RWPE1 (cell line): Measurements from ENCODE around the gene KRTAP10-8.

ENCODE experiments used
- CTCF ChIA-PET: fragments of 350-600 bp; sonication (Branson Sonifier 250); formaldehyde crosslinking; extraction: SDS; loops from one replicate; lab custom pipeline; 2021; lab: Yijun Ruan, JAX
- POLR2A ChIA-PET: fragments of 400-600 bp; formaldehyde crosslinking; extraction: SDS; loops from one replicate; lab custom pipeline; 2020; ENCODE audit warnings: antibody characterized with exemption; ENCODE audit not compliant: low non-redundant PET; lab: Yijun Ruan, JAX
- DNase-seq: peaks from one replicate; pipeline ENCODE4 v3.0.0; 2012; ENCODE audit warnings: low spot score
- H3K27ac ChIP-seq: fragments of 450-650 bp; 2 replicates; pipeline ENCODE4 v1.5.1; 2017
- TF ChIP-seq, protein P1 (sequence below): fragments of 450-650 bp; conservative IDR thresholded peaks from 2 replicates; pipeline ENCODE4 v1.5.1; 2017; ENCODE audit warnings: low read depth, mild to moderate bottlenecking

KRTAP10-8 gene

DNA sequence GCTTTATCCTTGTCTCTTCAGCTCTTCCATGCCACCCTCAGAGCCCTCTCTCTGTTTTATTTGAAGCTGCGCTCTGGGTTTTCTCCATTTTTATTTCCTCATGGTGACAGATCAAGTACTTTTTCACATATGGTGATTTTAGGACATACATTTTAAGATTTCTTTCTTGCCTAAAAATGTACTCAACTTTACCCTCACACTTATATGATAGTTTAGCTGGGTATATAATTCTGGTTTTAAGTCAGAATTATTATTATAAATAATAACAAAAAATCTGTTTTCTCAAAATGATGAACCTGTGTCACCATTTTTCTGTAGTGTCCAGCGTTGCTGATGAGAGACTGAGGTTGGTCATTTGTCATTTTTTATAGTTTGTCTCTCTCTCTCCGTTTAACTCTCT is 30.7 kb upstream of the KRTAP10-8 start:
- ChIA-PET CTCF (interaction anchor here (0.5 kb wide), 1 partner anchor 161 kb away, joined by 5 read pairs; no protein-coding TSS in a partner anchor), POLR2A (no interaction called here)
- no peak overlapping the region for H3K27ac ChIP-seq
- no peak for DNase-seq
- TF ChIP-seq, protein P1, sequence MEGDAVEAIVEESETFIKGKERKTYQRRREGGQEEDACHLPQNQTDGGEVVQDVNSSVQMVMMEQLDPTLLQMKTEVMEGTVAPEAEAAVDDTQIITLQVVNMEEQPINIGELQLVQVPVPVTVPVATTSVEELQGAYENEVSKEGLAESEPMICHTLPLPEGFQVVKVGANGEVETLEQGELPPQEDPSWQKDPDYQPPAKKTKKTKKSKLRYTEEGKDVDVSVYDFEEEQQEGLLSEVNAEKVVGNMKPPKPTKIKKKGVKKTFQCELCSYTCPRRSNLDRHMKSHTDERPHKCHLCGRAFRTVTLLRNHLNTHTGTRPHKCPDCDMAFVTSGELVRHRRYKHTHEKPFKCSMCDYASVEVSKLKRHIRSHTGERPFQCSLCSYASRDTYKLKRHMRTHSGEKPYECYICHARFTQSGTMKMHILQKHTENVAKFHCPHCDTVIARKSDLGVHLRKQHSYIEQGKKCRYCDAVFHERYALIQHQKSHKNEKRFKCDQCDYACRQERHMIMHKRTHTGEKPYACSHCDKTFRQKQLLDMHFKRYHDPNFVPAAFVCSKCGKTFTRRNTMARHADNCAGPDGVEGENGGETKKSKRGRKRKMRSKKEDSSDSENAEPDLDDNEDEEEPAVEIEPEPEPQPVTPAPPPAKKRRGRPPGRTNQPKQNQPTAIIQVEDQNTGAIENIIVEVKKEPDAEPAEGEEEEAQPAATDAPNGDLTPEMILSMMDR = no peak

DNA sequence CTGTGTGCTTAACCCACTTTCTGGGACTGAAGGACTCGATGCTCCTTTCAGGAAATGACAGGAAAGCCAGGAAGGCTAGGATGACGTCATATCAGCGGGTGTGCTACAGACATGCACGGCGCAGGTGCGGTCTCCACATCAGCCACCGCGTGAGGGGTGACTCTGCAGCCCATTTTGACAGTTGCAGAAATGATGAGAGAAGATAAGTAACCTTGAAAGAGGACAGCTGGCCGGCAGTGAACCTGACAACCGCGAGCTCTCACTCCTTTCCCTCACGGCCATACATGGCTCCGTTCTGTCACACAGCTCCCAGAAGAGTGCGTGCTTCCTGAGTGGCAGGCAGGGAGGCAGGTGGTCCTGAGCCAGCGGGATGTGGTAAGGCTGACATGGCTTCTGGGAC is 29.8 kb upstream of the KRTAP10-8 start:
- TF ChIP-seq, protein P1 = no peak
- CTCF ChIA-PET = no interaction called here
- no peak for DNase-seq
- POLR2A ChIA-PET = no interaction called here
- H3K27ac ChIP-seq = no peak overlapping the region

DNA sequence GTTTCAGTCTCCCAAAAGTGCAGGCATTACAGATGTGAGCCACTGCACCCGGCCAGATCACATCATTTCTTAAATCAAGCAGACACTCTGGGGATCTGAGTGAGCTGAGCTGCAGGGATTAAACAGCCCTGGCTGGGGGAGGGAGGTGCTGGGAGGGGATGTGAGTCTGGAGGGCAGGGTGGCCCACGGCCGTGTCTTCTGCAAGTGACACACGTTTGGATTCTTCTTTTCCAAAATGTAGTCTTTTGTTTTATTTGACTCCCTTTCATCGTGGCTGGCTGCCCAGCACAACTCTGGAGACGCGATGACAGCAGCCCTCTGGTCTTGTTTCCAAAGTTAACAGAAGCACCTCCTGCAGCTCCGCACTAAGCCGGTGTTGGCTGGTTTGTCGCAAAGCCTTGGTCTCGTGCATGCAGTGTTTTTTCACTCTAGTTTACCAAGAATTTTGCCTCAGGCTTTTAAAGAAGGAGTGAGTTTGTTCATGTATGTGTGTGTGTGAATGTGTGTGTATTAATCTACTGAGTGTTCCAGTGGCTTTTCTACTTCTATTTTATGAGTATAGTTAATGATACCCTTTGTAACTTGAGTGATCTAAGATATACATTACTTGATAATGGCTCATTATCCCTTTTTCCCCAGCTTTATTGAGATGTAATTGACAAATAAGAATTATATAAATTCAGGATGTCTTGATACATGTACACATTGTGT is 28.6 kb upstream of the KRTAP10-8 start:
- DNase-seq = no peak
- TF ChIP-seq, protein P1 = no peak
- H3K27ac ChIP-seq = no peak overlapping the region
- ChIA-PET POLR2A (no interaction called here), CTCF (interaction anchor here (0.6 to 0.9 kb wide), 2 partner anchors 33 to 127 kb away, joined by 3 to 4 read pairs; no protein-coding TSS in a partner anchor)

DNA sequence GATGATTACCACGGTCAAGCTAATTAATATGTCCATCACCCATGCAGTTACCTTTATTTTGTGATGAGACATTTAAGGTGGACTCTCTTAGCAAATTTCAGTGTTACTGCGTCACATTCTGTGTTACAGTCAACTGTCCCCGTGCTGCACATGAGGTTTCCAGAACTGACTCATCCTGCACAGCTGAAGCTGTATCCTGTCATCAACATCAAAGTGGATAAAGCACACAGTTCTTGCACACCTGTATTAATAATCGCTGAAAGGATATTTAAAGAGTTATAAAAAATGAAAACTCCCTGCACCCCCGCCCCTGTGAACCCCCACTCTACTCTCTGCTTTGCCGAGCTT is 28.1 kb upstream of the KRTAP10-8 start:
- ChIA-PET POLR2A (no interaction called here), CTCF (interaction anchor here (0.9 kb wide), 1 partner anchor 32 kb away, joined by 3 read pairs; no protein-coding TSS in a partner anchor)
- DNase-seq = no peak
- TF ChIP-seq, protein P1 = no peak
- H3K27ac ChIP-seq = no peak overlapping the region

DNA sequence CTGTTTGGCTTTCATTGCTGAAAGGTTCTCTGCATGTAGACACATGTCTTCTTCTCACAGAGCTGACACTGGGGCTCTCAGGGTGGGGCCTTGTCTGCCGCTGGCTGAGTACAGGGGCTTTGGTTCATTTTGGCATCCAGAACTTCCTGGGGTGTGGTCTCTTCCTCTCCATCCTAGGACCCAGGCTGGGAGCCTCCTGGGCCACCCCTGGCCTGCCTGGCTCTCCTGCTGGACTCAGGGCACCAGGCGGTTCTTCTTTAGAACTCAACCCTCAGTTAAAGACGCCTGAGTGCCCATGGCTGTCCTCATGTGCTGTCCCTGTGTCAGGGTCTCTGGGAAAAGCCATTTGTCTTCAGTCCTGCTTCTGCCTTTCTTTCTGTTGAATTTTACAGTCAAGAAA is 26.0 kb upstream of the KRTAP10-8 start:
- TF ChIP-seq, protein P1 = no peak
- no peak overlapping the region for H3K27ac ChIP-seq
- ChIA-PET POLR2A (no interaction called here), CTCF (no interaction called here)
- no peak for DNase-seq

DNA sequence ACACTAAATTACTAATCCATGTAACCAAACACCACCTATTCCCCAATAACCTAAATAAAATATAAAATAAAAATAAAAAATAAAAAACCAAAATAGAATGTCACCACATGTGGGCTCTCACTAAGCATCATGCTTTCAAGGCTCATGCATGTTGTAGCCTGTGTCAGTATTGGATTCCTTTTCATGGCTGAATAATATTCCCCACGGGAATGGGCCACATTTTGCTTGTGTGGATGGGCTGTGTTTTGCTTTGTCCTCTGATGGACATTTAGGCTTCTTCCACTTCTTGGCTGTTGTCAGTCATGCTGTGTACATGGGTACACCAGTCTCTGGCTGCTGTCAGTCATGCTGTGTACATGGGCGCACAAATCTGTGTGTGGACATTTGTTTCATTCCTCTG is 22.8 kb upstream of the KRTAP10-8 start:
- no peak for DNase-seq
- ChIA-PET CTCF (no interaction called here), POLR2A (no interaction called here)
- H3K27ac ChIP-seq = no peak overlapping the region
- TF ChIP-seq, protein P1 = no peak
